ENCODE measurements around the gene OSBPL2. TPM values are rescaled to one million over a fixed set of nuclear protein-coding genes. Genes with fewer than 3 reads are reported as not detected.

The OSBPL2 gene
- total RNA-seq, 2 experiments from 2014 or later = 52.8 to 54.4 TPM

GRCh38 chr20:62230276-62230675 lies 8.0 kb upstream of the OSBPL2 start:
- ATAC-seq (ENCODE audit: poor library complexity) (no peak), DNase-seq (no peak)
- Mint-ChIP-seq H3K27ac (no peak overlapping the region), H3K4me3 (no peak overlapping the region), H3K36me3 (ENCODE audit: low read depth) (no peaks in the 10 kb centered on the region), H3K9me3 (no peaks in the 10 kb centered on the region), H3K27me3 (peaks cover 17% of the 10 kb centered on the region), H3K4me1 (ENCODE audit: low read depth) (no peaks in the 10 kb centered on the region)
- Histone ChIP-seq H3K36me3 (ENCODE audit: insufficient read depth, low read length) (no peaks in the 10 kb centered on the region), H3K4me3 (ENCODE audit: low read length) (no peak overlapping the region), H3K4me1 (ENCODE audit: insufficient read depth, low read length) (no peaks in the 10 kb centered on the region), H3K9me3 (ENCODE audit: control insufficient read depth in 1 of 2, insufficient read depth in 1 of 2, low read length in 2 of 2) (peaks cover 0 to 34% of the 10 kb centered on the region in 2 experiments), H3K27ac (ENCODE audit: low read depth in 1 of 2, low read length in 2 of 2) (no peak overlapping the region), H3K27me3 (ENCODE audit: control insufficient read depth in 1 of 2, insufficient read depth in 2 of 2, low read length in 2 of 2) (peaks cover 0 to 2% of the 10 kb centered on the region in 2 experiments)
- ChIA-PET POLR2A (no interaction called here), CTCF (no interaction called here)
- TF ChIP-seq CTCF (IDR thresholded peaks at IDR 0.05) = no peak
- intact Hi-C loops (cut with DNase I, micrococcal nuclease) = no loop called here

GRCh38 chr20:62230696-62231095 lies 7.6 kb upstream of the OSBPL2 start:
- Mint-ChIP-seq H3K27me3 (peaks cover 13% of the 10 kb centered on the region), H3K36me3 (ENCODE audit: low read depth) (no peaks in the 10 kb centered on the region), H3K4me3 (no peak overlapping the region), H3K4me1 (ENCODE audit: low read depth) (no peaks in the 10 kb centered on the region), H3K27ac (no peak overlapping the region), H3K9me3 (no peaks in the 10 kb centered on the region)
- no peak for TF ChIP-seq CTCF (IDR thresholded peaks at IDR 0.05)
- Histone ChIP-seq H3K27me3 (ENCODE audit: control insufficient read depth in 1 of 2, insufficient read depth in 2 of 2, low read length in 2 of 2) (peaks cover 0 to 2% of the 10 kb centered on the region in 2 experiments), H3K4me3 (ENCODE audit: low read length) (no peak overlapping the region), H3K36me3 (ENCODE audit: insufficient read depth, low read length) (no peaks in the 10 kb centered on the region), H3K9me3 (ENCODE audit: control insufficient read depth in 1 of 2, insufficient read depth in 1 of 2, low read length in 2 of 2) (peaks cover 0 to 34% of the 10 kb centered on the region in 2 experiments), H3K4me1 (ENCODE audit: insufficient read depth, low read length) (no peaks in the 10 kb centered on the region), H3K27ac (ENCODE audit: low read depth in 1 of 2, low read length in 2 of 2) (no peak overlapping the region)
- intact Hi-C loops (cut with DNase I, micrococcal nuclease) = no loop called here
- DNase-seq (no peak), ATAC-seq (ENCODE audit: poor library complexity) (no peak)
- POLR2A ChIA-PET = no interaction called here
- CTCF ChIA-PET = no interaction called here

- no peak for TF ChIP-seq CTCF (IDR thresholded peaks at IDR 0.05)
- Mint-ChIP-seq H3K9me3 (no peaks in the 10 kb centered on the region), H3K36me3 (ENCODE audit: low read depth) (no peaks in the 10 kb centered on the region), H3K27ac (no peak overlapping the region), H3K4me1 (ENCODE audit: low read depth) (no peaks in the 10 kb centered on the region), H3K4me3 (no peak overlapping the region), H3K27me3 (peaks cover 13% of the 10 kb centered on the region)
- H3K27me3 ChIP-seq (ENCODE audit: control insufficient read depth in 1 of 2, insufficient read depth in 2 of 2, low read length in 2 of 2) = no peaks in the 10 kb centered on the region
- H3K27ac ChIP-seq (ENCODE audit: low read depth in 1 of 2, low read length in 2 of 2) = no peak overlapping the region
- no peak overlapping the region for H3K4me3 ChIP-seq (ENCODE audit: low read length)
- no peaks in the 10 kb centered on the region for H3K36me3 ChIP-seq (ENCODE audit: insufficient read depth, low read length)
- ATAC-seq (ENCODE audit: poor library complexity) (no peak), DNase-seq (no peak)
- peaks cover 0 to 34% of the 10 kb centered on the region in 2 experiments for H3K9me3 ChIP-seq (ENCODE audit: control insufficient read depth in 1 of 2, insufficient read depth in 1 of 2, low read length in 2 of 2)
- intact Hi-C loops (cut with DNase I, micrococcal nuclease) = no loop called here
- ChIA-PET POLR2A (no interaction called here), CTCF (no interaction called here)
- no peaks in the 10 kb centered on the region for H3K4me1 ChIP-seq (ENCODE audit: insufficient read depth, low read length)
Measured at GRCh38 chr20:62231292-62231691, 7.0 kb upstream of the OSBPL2 start.
